ENCODE results near the gene HOXC9.

DNA sequence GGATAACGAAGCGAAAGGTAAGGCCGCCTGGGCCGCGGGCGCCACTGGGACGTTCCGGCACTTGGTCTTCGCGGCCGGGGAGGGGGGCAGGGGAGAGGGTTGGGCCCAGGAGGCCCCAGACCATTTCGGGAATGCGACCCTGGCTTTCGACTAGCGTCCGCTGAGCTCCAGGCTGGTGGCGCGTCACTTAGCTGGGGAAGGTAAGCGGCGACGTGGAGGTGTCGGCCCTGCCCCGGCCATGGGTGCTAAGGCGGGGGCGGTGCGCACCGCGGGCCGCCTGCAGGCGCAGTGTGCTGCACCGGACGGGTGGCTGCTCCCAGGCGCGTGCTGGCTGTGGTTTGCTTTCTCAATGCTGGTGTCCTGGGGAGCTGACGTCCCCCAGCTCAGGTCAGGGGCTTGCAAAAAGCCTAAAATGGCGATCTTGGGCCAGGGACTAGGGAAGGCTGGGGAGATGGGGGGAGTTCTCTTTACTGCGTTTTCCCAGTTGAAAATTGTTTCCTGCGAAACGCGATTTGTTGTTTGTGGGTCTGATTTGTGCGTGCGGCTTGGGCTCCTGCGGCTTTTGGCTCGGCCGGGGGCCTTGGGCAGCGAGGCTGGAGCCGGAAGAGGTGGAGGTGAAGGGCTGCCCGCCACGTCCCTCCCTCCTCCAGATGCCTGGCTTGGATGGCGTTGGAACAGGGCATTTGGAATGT, 13.8 kb upstream of the HOXC9 start:
- TF ChIP-seq, protein P1, sequence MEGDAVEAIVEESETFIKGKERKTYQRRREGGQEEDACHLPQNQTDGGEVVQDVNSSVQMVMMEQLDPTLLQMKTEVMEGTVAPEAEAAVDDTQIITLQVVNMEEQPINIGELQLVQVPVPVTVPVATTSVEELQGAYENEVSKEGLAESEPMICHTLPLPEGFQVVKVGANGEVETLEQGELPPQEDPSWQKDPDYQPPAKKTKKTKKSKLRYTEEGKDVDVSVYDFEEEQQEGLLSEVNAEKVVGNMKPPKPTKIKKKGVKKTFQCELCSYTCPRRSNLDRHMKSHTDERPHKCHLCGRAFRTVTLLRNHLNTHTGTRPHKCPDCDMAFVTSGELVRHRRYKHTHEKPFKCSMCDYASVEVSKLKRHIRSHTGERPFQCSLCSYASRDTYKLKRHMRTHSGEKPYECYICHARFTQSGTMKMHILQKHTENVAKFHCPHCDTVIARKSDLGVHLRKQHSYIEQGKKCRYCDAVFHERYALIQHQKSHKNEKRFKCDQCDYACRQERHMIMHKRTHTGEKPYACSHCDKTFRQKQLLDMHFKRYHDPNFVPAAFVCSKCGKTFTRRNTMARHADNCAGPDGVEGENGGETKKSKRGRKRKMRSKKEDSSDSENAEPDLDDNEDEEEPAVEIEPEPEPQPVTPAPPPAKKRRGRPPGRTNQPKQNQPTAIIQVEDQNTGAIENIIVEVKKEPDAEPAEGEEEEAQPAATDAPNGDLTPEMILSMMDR (IDR thresholded peaks at IDR 0.05) = no peak
- TF ChIP-seq NFATC4 (CRISPR knock-in tag; IDR thresholded peaks at IDR 0.05) = no peak
- no peak for TF ChIP-seq CREB1 (CRISPR knock-in tag; IDR thresholded peaks at IDR 0.05)
- TF ChIP-seq NR3C1 (CRISPR knock-in tag; conservative IDR thresholded peaks at IDR 0.05; ENCODE audit: low read depth) = no peak
- TF ChIP-seq, protein P2, sequence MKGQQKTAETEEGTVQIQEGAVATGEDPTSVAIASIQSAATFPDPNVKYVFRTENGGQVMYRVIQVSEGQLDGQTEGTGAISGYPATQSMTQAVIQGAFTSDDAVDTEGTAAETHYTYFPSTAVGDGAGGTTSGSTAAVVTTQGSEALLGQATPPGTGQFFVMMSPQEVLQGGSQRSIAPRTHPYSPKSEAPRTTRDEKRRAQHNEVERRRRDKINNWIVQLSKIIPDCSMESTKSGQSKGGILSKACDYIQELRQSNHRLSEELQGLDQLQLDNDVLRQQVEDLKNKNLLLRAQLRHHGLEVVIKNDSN (CRISPR knock-in tag; IDR thresholded peaks at IDR 0.05) = no peak
- TF ChIP-seq SMAD3 (CRISPR knock-in tag; IDR thresholded peaks at IDR 0.05; ENCODE audit: borderline replicate concordance) = no peak
- TF ChIP-seq KAT7 (CRISPR knock-in tag; IDR thresholded peaks at IDR 0.05; ENCODE audit: borderline replicate concordance) = no peak
- no peak for TF ChIP-seq ZNF232 (CRISPR knock-in tag; IDR thresholded peaks at IDR 0.05)
- TF ChIP-seq MYBL2 (CRISPR knock-in tag; IDR thresholded peaks at IDR 0.05) = no peak
- TF ChIP-seq, protein P3, sequence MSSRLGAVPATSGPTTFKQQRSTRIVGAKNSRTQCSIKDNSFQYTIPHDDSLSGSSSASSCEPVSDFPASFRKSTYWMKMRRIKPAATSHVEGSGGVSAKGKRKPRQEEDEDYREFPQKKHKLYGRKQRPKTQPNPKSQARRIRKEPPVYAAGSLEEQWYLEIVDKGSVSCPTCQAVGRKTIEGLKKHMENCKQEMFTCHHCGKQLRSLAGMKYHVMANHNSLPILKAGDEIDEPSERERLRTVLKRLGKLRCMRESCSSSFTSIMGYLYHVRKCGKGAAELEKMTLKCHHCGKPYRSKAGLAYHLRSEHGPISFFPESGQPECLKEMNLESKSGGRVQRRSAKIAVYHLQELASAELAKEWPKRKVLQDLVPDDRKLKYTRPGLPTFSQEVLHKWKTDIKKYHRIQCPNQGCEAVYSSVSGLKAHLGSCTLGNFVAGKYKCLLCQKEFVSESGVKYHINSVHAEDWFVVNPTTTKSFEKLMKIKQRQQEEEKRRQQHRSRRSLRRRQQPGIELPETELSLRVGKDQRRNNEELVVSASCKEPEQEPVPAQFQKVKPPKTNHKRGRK (CRISPR knock-in tag; IDR thresholded peaks at IDR 0.05; ENCODE audit: borderline replicate concordance) = no peak
- no peak for TF ChIP-seq HMGA2 (CRISPR knock-in tag; IDR thresholded peaks at IDR 0.05)
- TF ChIP-seq ATF1 (CRISPR knock-in tag; IDR thresholded peaks at IDR 0.05) = no peak
- TF ChIP-seq ELF4 (CRISPR knock-in tag; IDR thresholded peaks at IDR 0.05; ENCODE audit: low read depth) = no peak
- TF ChIP-seq TP53 (CRISPR knock-in tag; IDR thresholded peaks at IDR 0.05) = no peak

Measured in WTC11 (cell line).